GM10266 (cell line): ENCODE data around the gene SEC14L2.

Experiments
- DNase-seq: peaks from one replicate; pipeline ENCODE4 v3.0.0; 2012; ENCODE audit errors: extremely low spot score
- CTCF ChIP-seq: IDR thresholded peaks from 2 replicates; pipeline ENCODE4 v1.5.1; 2012; ENCODE audit warnings: mild to moderate bottlenecking, low read depth; ENCODE audit not compliant: control insufficient read depth, insufficient read depth; ENCODE audit errors: missing control alignments

SEC14L2 gene

GRCh38 chr22:30420347-30421125, 23.7 kb downstream of the SEC14L2 start:
- no peak for DNase-seq
- TF ChIP-seq CTCF = no peak

GRCh38 chr22:30421695-30422480, 25.1 kb downstream of the SEC14L2 start:
- no peak for TF ChIP-seq CTCF
- no peak for DNase-seq

GRCh38 chr22:30422481-30423300, 25.9 kb downstream of the SEC14L2 start:
- TF ChIP-seq CTCF = no peak
- DNase-seq = no peak

- DNase-seq = no peak
- TF ChIP-seq CTCF = no peak
Measured at GRCh38 chr22:30423301-30423958, 26.6 kb downstream of the SEC14L2 start.

- no peak for TF ChIP-seq CTCF
Measured at GRCh38 chr22:30423959-30424533, 27.2 kb downstream of the SEC14L2 start.

GRCh38 chr22:30424534-30425326, 27.9 kb downstream of the SEC14L2 start:
- no peak for DNase-seq
- TF ChIP-seq CTCF = peak; percentile 8

More at GRCh38 chr22:30423959-30424533, 27.2 kb downstream of the SEC14L2 start:
- peak; percentile 97 for DNase-seq
